GM06990 (cell line): Measurements from ENCODE around the gene CELF5.

Experiments
- DNase-seq: peaks from one replicate; pipeline ENCODE4 v3.0.0-alpha.2; 2011; ENCODE audit not compliant: insufficient read length; ENCODE audit errors: extremely low read depth
- H3K27me3 ChIP-seq: replicated peaks from 2 replicates; pipeline ENCODE4 v1.6.0; 2011; ENCODE audit warnings: low read length; ENCODE audit not compliant: control insufficient read depth, insufficient read depth
- H3K36me3 ChIP-seq: 2 replicates; pipeline ENCODE4 v1.5.1; 2011; ENCODE audit warnings: low read length; ENCODE audit not compliant: control insufficient read depth, insufficient read depth
- H3K4me3 ChIP-seq: replicated peaks from 2 replicates; pipeline ENCODE4 v1.5.1; 2011; ENCODE audit warnings: low read depth, mild to moderate bottlenecking, control low read depth, low read length
- TF ChIP-seq, protein P1 (sequence below): IDR thresholded peaks from 2 replicates; pipeline ENCODE4 v1.5.1; 2011; ENCODE audit warnings: low read length, control low read depth, mild to moderate bottlenecking, inconsistent platforms; ENCODE audit not compliant: insufficient read depth, poor library complexity, severe bottlenecking

Gene CELF5

GRCh38 chr19:3262362-3262761 is 37.9 kb downstream of the CELF5 start:
- no peak overlapping the region for H3K4me3 ChIP-seq
- no peaks in the 10 kb centered on the region for H3K36me3 ChIP-seq
- H3K27me3 ChIP-seq = no peaks in the 10 kb centered on the region

DNA sequence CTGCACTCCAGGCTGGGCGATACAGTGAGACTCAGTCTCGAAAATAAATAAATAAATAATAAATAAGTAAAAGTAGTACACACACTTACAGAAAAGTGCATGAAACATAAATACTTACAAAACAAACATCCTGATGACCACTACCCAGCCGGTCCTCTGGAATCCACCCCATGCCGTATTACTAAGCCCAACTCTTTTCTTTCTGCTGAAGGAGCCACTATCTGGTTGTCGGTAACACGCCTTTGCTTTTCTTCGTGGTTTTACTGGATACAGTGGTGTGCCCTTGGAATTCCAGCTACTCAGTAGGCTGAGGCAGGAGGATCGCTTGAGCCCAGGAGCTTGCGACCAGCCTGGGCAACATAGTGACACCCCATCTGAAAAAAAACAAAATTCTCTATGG is 39.4 kb downstream of the CELF5 start:
- TF ChIP-seq, protein P1, sequence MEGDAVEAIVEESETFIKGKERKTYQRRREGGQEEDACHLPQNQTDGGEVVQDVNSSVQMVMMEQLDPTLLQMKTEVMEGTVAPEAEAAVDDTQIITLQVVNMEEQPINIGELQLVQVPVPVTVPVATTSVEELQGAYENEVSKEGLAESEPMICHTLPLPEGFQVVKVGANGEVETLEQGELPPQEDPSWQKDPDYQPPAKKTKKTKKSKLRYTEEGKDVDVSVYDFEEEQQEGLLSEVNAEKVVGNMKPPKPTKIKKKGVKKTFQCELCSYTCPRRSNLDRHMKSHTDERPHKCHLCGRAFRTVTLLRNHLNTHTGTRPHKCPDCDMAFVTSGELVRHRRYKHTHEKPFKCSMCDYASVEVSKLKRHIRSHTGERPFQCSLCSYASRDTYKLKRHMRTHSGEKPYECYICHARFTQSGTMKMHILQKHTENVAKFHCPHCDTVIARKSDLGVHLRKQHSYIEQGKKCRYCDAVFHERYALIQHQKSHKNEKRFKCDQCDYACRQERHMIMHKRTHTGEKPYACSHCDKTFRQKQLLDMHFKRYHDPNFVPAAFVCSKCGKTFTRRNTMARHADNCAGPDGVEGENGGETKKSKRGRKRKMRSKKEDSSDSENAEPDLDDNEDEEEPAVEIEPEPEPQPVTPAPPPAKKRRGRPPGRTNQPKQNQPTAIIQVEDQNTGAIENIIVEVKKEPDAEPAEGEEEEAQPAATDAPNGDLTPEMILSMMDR = no peak
- DNase-seq = no peak
- no peak overlapping the region for H3K4me3 ChIP-seq
- no peaks in the 10 kb centered on the region for H3K36me3 ChIP-seq
- H3K27me3 ChIP-seq = no peaks in the 10 kb centered on the region; the same call in 1 of the 2 replicates

More at GRCh38 chr19:3262362-3262761, 37.9 kb downstream of the CELF5 start:
- DNase-seq = no peak
- TF ChIP-seq, protein P1 = no peak

GRCh38 chr19:3265432-3265831 is 41.0 kb downstream of the CELF5 start:
- H3K27me3 ChIP-seq = peaks cover 3% of the 10 kb centered on the region
- no peak for DNase-seq
- TF ChIP-seq, protein P1 = no peak
- H3K36me3 ChIP-seq = no peaks in the 10 kb centered on the region
- no peak overlapping the region for H3K4me3 ChIP-seq

- DNase-seq = no peak
- Histone ChIP-seq H3K27me3 (peaks cover 3% of the 10 kb centered on the region), H3K36me3 (no peaks in the 10 kb centered on the region), H3K4me3 (no peak overlapping the region)
- TF ChIP-seq, protein P1 = no peak
These were observed 41.7 kb downstream of the CELF5 start for GRCh38 chr19:3266092-3266693.

GRCh38 chr19:3266792-3267514 is 42.5 kb downstream of the CELF5 start:
- H3K36me3 ChIP-seq = no peaks in the 10 kb centered on the region
- DNase-seq = no peak
- H3K27me3 ChIP-seq = peaks cover 3% of the 10 kb centered on the region
- TF ChIP-seq, protein P1 = no peak
- no peak overlapping the region for H3K4me3 ChIP-seq
